Frontal cortex (tissue), 4 donors: ENCODE data around the gene CPVL. TPM values are rescaled to one million over a fixed set of nuclear protein-coding genes. Genes with fewer than 3 reads are reported as not detected.

Experiments used
- DNase-seq, 2 donors: peaks; one replicate each; pipeline ENCODE4 v3.0.0; 2012; ENCODE audit warnings: low spot score in 2 of 2
- FAIRE-seq: peaks from 2 replicates; lab custom pipeline; 2012; peaks lifted over from hg19 to GRCh38; lab: Jason Lieb, UNC
- total RNA-seq: library from RNA; depleted of rRNA; stranded (reverse); fragments of >200 nt; gene quantifications from one replicate; pipeline ENCODE4 v1.2.3, GENCODE V29; 2014
- donor health status: control.
- donor health status: control.
- donor health status: control.

CPVL gene
- total RNA-seq, 1 donor from 2014 or later, result 54.6 TPM

DNA sequence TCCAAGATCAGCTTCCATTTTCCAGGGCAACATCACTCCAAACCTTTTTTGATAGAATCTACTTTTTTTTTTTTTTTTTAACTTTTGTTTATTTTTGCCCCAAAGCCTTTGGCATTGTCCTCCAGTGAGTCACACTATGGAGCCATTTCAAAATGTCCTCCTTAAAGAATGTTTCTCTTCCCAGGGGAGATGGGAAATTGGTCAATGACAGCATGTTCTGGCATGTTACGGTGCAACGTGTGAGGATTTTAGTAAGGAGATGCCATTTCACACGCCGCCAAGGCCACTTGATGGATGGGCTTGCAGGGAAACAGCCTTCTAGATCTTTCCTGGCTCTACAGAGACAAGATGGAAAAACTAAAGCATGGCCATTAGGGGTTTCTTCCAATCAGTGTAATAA is 157.5 kb downstream of the CPVL start:
- no peak for DNase-seq
- FAIRE-seq, result no peak

- FAIRE-seq (no peak), DNase-seq (no peak)
Measured at GRCh38 chr7:28988091-28988490, 158.2 kb downstream of the CPVL start.

DNA sequence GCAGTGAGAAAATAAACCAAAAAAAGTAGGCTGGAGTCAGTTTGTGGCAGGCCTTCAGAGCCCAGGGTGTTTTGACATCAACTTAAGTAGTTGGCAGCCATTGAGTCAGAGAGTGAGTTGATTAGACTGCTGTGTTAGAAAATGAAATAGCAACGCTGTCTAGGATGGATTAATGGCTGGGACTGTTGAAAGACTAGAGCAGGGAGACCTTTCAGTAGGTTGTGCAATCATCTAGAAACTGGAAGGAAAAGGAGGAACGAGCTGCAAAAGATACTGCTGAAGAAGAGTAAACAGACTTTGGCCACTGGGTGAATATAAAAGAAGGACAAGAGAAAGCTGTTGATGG is 159.6 kb downstream of the CPVL start:
- DNase-seq (no peak), FAIRE-seq (no peak)

DNA sequence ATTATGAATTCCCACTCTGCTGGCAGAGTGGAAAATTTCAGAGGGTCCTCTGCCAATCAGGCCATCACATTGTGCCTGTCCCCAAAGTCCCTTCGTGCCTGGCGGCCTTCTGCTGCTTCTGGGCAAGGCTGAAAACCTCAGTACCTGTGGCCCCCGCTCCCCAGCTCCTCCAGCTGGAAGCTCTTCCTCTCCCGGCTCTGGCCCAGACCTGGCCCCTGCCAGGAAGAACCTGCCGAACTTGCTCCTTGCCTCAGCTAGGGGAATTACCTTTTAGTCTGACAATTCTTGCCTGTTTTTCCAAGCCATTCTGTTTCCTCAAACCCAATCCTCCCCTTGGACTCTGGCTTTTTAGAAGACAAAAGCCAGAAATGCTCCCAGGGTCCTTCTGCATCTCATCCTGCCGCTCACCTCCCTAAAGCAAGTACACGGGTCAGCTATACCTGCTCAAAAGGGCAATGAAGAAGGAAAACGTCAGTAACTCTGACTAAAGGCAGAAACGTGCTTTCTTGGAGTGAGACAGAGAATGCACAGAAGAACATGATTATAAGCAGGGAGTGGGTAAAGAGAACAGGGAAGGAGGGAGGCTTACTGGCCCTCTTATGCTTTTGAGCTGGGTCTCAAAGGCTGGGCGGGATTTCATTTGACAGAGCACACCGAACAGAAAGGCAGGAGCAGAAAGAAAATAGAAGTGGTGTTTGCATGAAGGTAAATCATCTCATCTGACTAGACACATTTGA is 160.1 kb downstream of the CPVL start:
- DNase-seq, result no peak
- FAIRE-seq, result no peak

GRCh38 chr7:28984631-28985030 is 161.7 kb downstream of the CPVL start:
- no peak for FAIRE-seq

DNA sequence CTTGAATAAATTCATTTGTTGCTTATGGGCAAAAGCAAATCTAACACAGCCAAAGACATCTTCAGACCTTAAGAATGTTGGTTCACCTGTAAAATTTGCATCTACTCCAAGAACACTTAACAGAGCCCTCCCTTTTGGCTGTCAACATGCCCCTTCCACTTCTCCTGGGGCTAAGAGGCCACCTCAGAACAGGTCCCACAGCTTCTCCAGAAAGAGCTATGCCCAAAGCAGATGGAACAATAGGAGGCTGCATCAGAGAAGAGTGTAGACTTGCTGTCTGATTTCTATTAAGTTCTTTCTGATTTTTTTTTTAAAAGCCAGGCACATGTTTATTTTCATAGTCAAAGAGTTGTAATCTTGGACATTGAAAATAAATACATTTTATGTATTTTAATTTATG is 162.1 kb downstream of the CPVL start:
- FAIRE-seq (no peak), DNase-seq (no peak)

More at GRCh38 chr7:28984631-28985030, 161.7 kb downstream of the CPVL start:
- DNase-seq, result peak in 1 of 2 donors; percentile 29

DNA sequence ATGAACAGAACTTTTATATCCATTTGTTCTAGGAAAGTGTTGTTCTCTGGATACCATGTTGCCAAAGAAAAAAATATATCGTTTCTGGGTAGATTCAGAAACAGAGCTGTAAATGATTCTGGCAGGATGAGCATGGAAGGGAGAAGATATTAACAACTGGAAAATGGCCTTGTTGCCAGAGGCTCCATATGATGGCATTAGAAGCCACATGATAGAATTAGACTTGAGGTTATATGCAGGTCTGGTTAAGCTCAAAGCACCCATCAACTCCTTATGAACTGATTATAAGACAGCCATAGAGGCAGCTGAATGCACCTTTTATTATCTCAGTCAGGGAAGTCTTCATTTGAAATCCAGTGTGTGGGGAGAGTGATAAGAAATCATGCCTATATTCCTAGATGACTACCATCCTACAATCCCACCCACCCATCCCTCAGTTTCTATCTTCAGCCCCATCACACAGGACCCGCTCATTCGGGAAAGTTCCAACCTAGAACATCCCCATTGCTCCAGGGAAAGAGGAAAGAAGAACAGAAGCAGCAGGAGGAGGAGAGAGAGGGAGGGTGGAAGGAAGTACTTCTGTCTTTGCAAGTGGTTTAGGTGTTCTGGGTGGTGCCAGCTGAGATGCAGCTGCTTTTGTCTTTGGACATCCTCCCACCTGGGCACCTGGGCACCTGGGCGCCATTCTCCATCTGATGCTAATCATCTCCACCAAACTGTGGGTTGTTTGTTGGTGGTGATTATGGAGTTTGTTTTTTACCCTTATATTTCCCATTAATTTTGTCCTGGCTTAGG is 162.7 kb downstream of the CPVL start:
- FAIRE-seq (no peak), DNase-seq (no peak)

DNA sequence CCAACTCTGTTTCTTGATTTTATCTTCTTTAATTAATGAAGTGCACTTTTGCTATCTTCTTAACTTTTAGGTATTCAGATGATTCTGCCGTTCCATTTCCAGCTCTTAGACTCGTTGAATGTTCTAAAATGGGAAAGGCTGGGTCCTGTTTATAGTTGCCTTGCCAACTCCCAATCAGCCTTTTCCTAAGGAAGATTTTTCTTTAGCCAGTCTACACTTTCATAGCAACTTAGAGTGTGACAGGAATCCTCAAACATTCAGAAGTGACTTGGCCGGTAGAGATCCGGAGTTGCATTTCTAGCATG is 165.2 kb downstream of the CPVL start:
- FAIRE-seq (no peak), DNase-seq (no peak)

DNA sequence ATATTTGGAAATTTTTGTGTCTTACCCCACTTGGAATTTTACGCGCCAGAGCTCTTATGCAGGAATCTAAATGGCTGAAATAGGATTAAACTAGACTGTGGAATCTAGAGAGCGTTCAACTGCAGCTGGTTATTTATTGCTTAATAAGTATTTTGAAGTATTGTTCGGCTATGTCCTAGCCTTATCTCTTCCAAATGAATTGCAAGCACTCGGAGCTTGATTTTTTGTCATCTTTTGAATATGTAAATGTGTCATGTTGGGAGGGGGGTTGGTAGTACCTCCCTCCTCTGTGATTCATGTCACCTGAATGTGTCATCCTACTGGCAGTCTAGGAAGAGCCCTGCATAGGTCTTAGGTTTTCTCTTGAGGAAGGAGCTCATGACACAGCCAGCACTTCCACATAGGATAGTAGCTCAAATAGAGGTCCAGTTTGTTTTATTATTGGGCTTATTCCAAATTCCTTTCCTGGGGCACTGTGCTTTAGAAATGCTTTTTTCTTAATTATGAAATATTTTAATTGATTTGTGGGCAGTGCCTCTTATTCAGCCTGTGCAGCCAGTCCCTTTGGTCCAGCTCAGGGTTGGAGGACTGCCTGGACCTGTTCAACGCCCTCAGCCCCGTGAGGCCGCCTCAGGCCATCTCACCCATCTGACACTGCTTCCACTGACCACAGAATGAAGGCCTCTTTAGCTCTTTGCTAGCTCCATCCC is 165.7 kb downstream of the CPVL start:
- DNase-seq (no peak), FAIRE-seq (no peak)

- DNase-seq, result no peak
- FAIRE-seq, result no peak
Measured at GRCh38 chr7:28979776-28980175, 166.6 kb downstream of the CPVL start.

DNA sequence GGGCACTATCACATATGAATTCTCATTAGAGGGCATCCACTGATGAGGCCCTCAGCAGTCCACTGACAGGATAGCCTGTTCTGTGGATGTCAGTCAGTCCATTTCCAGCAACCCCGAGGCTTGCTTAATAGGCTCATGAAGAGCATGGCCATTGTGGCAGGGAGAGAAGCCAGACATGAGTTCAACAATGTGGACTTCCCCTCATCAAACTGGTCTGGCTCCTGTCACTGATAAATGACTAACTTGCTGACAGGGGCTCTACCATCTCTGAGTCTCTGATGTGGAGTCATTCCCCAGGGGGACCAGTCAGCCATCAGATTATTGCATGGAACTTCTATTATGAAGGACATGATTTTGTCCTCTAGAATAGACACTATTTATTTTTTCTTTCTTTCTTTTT is 168.5 kb downstream of the CPVL start:
- FAIRE-seq (no peak), DNase-seq (no peak)

GRCh38 chr7:28976022-28976421 is 170.3 kb downstream of the CPVL start:
- DNase-seq, result no peak
- FAIRE-seq, result no peak

- FAIRE-seq, result no peak
- no peak for DNase-seq
Measured at GRCh38 chr7:28973591-28973990, 172.7 kb downstream of the CPVL start.

- no peak for DNase-seq
- no peak for FAIRE-seq
Measured at GRCh38 chr7:28964056-28964455, 182.3 kb downstream of the CPVL start.

DNA sequence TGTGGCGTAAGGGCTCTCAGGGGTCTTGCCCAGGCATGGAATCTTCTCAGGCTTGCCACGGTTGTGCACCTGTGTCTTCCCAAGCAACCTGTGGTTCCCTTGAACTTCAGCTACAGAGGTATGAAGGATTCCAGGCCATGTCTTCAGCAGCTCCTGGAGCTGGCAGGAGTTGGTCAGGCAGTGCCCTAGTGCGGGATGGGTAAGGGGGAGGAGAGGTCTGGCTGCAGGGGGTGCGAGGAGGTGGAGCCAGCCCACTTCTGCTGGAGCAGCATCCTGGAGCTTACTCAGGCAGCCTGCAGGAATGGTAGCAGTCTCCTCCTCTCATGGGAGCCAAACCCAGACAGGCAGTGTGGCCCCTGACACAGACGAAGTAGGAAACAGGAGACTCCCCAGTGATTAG is 184.4 kb downstream of the CPVL start:
- DNase-seq, result no peak
- FAIRE-seq, result no peak

DNA sequence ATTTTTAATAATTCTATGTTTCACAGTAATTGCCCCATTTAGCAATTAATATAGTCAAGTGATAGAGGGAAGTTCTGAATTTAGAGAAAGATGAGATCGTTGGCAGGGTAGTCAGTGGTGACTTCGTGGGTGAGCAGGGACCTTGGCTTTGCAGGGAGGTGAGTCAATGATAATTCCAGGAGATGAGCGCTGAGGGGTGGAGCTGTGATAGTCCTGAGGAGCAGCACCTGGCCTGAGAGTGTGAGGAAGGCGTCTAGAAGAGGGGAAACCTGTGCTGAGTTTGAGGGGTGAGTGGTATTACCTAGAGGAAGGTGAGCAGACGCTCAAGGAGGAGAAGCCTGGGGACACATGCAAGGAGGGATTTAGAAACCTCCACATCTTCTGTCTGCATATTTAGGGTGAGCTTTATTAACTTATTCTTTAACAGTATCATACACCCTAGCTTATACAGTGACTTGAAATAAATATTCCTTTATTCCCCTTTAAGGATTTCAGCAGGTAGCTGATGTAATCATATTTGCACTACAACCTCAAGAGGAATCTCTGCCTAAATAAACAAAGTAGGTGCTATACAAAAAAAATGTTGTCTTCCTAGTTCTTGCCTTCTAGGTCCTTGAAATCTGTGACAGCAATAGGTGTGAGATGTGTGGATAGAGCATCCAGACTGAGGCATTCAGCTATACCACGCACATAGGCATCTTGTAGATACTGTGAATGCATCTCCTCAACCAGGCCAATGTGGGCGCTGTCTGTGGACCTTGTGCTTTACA is 186.1 kb downstream of the CPVL start:
- no peak for FAIRE-seq

DNA sequence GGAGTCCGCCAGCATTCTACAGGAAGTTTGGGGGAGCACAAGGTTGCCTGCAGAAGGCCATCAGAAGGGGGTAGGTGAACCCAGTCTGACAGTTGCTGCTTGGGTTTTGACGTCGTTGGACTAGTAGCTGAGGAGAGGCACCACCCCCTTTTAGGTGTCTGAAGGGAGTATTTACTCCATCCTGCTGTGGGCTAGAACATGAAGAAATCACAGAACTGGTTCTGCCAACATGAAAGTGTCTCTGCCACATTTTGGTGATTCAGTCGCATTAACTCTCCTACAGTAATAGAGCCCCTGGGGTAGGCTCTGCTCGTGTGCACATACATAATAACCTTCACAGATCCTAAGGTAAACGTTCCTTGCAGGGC is 187.4 kb downstream of the CPVL start:
- DNase-seq, result no peak
- FAIRE-seq, result no peak

More for the DNA sequence above, 186.1 kb downstream of the CPVL start:
- no peak for DNase-seq

GRCh38 chr7:28958235-28958979 is 187.9 kb downstream of the CPVL start, which contains the start of gene TRIL:
Gene TRIL, minus strand, starts transcription at chr7:28958330. Its CDS starts 284 bp downstream, at chr7:28958046.
- FAIRE-seq (no peak), DNase-seq (peak; percentile 75 to 79)

GRCh38 chr7:28957751-28958234 is 188.5 kb downstream of the CPVL start:
- no peak for FAIRE-seq

More at GRCh38 chr7:28957751-28958234, 188.5 kb downstream of the CPVL start:
- DNase-seq, result peak in 1 of 2 donors; percentile 61
